IMR-90 (cell line): ENCODE measurements around the gene DNAJC3. TPM values are rescaled to one million over a fixed set of nuclear protein-coding genes. Genes with fewer than 3 reads are reported as not detected.

Experiments used
- ATAC-seq: fragments of 200-7000 bp; cut with Tn5 transposase; 2 replicates; pipeline ENCODE4 v1.9.1; 2020; ENCODE audit warnings: low read depth, mild to moderate bottlenecking, moderate library complexity
- BruUV-seq: library from RNA; stranded (reverse); fragments of 400-500 nt; replicated peaks from 2 replicates; lab custom pipeline; 2021; lab: Mats Ljungman, UMichigan
- CTCF ChIA-PET: fragments of 300-600 bp; formaldehyde crosslinking; extraction: SDS; loops from one replicate; lab custom pipeline; 2021; ENCODE audit warnings: antibody characterized with exemption; lab: Yijun Ruan, JAX
- POLR2A ChIA-PET: fragments of 300-600 bp; sonication (Branson Sonifier 250); formaldehyde crosslinking; loops from one replicate; lab custom pipeline; 2022; ENCODE audit warnings: antibody characterized with exemption; ENCODE audit not compliant: unreplicated experiment; lab: Charles Lee
- DNase-seq: peaks from one replicate; pipeline ENCODE4 v3.0.0; 2013
- H2AFZ ChIP-seq: replicated peaks from 2 replicates; pipeline ENCODE3; 2013; ENCODE audit warnings: low read length, mild to moderate bottlenecking; ENCODE audit not compliant: poor library complexity
- H2AK5ac ChIP-seq: 2 replicates; pipeline ENCODE4 v1.6.1; 2013; ENCODE audit warnings: low read depth, low read length, inconsistent platforms
- H2AK9ac ChIP-seq: replicated peaks from 2 replicates; pipeline ENCODE3; 2013; ENCODE audit warnings: mild to moderate bottlenecking, low read depth, low read length, moderate library complexity; ENCODE audit not compliant: poor library complexity
- H2BK120ac ChIP-seq: 2 replicates; pipeline ENCODE4 v1.6.1; 2013; ENCODE audit warnings: low read depth, low read length, inconsistent platforms
- H2BK15ac ChIP-seq: 3 replicates; pipeline ENCODE4 v1.6.1; 2013; ENCODE audit warnings: low read depth, low read length, inconsistent platforms
- H2BK20ac ChIP-seq: 2 replicates; pipeline ENCODE4 v1.6.1; 2013; ENCODE audit warnings: low read depth, mild to moderate bottlenecking, inconsistent platforms, low read length, moderate library complexity
- H2BK5ac ChIP-seq: 2 replicates; pipeline ENCODE4 v1.6.1; 2013; ENCODE audit warnings: mild to moderate bottlenecking, low read depth, low read length, inconsistent platforms; ENCODE audit not compliant: poor library complexity, severe bottlenecking
- H3K14ac ChIP-seq: replicated peaks from 2 replicates; pipeline ENCODE4 v1.6.1; 2013; ENCODE audit warnings: low read depth, low read length, inconsistent platforms
- H3K18ac ChIP-seq: 2 replicates; pipeline ENCODE4 v1.6.1; 2013; ENCODE audit warnings: low read depth, low read length, control low read depth
- H3K23ac ChIP-seq: 2 replicates; pipeline ENCODE4 v1.6.1; 2013; ENCODE audit warnings: low read depth, low read length, inconsistent platforms
- H3K27ac ChIP-seq: 2 replicates; pipeline ENCODE4 v1.5.1; 2013; ENCODE audit warnings: mild to moderate bottlenecking, control low read depth, low read length; ENCODE audit not compliant: insufficient read depth
- H3K27me3 ChIP-seq: 2 replicates; pipeline ENCODE4 v1.6.1; 2013; ENCODE audit warnings: low read length; ENCODE audit not compliant: control insufficient read depth, insufficient read depth
- H3K36me3 ChIP-seq: 2 replicates; pipeline ENCODE4 v1.6.1; 2013; ENCODE audit warnings: low read length, mixed read lengths; ENCODE audit not compliant: control insufficient read depth, insufficient read depth
- H3K4ac ChIP-seq: 2 replicates; pipeline ENCODE4 v1.6.1; 2013; ENCODE audit warnings: low read depth, low read length, inconsistent platforms
- H3K4me1 ChIP-seq: 2 replicates; pipeline ENCODE4 v1.6.1; 2013; ENCODE audit warnings: low read length, mixed read lengths; ENCODE audit not compliant: control insufficient read depth, insufficient read depth
- H3K4me2 ChIP-seq: 2 replicates; pipeline ENCODE4 v1.6.1; 2013; ENCODE audit warnings: low read depth, mild to moderate bottlenecking, control low read depth, low read length, moderate library complexity
- H3K4me3 ChIP-seq: 2 replicates; pipeline ENCODE4 v1.5.1; 2013; ENCODE audit warnings: low read depth, mild to moderate bottlenecking, control low read depth, low read length, moderate library complexity; ENCODE audit not compliant: insufficient read depth
- H3K56ac ChIP-seq: 2 replicates; pipeline ENCODE4 v1.6.1; 2013; ENCODE audit warnings: low read length, inconsistent platforms; ENCODE audit not compliant: insufficient read depth; ENCODE audit errors: extremely low read depth
- H3K79me1 ChIP-seq, 2 experiments: 2 replicates each; pipeline ENCODE4 v1.6.1; 2013; ENCODE audit warnings: low read length in 2 of 2, inconsistent platforms in 1 of 2, low read depth in 1 of 2
- H3K9ac ChIP-seq: 2 replicates; pipeline ENCODE4 v1.6.1; 2013; ENCODE audit warnings: low read depth, low read length, control low read depth
- H3K9me1 ChIP-seq: 2 replicates; pipeline ENCODE4 v1.6.1; 2013; ENCODE audit warnings: low read length, inconsistent platforms; ENCODE audit not compliant: insufficient read depth
- H3K9me3 ChIP-seq: 2 replicates; pipeline ENCODE4 v1.6.1; 2013; ENCODE audit warnings: low read length; ENCODE audit not compliant: control insufficient read depth, insufficient read depth
- H4K20me1 ChIP-seq: 2 replicates; pipeline ENCODE4 v1.6.1; 2013; ENCODE audit warnings: low read length, inconsistent platforms; ENCODE audit not compliant: insufficient read depth
- H4K5ac ChIP-seq: 2 replicates; pipeline ENCODE4 v1.6.1; 2013; ENCODE audit warnings: mild to moderate bottlenecking, low read depth, low read length, control low read depth
- H4K8ac ChIP-seq, 2 experiments: 2 replicates each; pipeline ENCODE4 v1.6.1; 2013; ENCODE audit warnings: low read depth in 2 of 2, low read length in 2 of 2, control low read depth in 1 of 2, inconsistent platforms in 1 of 2
- H4K91ac ChIP-seq: 2 replicates; pipeline ENCODE4 v1.6.1; 2013; ENCODE audit warnings: low read depth, low read length, inconsistent platforms; ENCODE audit not compliant: insufficient read depth
- CHD1 ChIP-seq: IDR thresholded peaks from 2 replicates; pipeline ENCODE4 v1.6.1; 2012; ENCODE audit warnings: low read depth, low read length, improper control_type of control experiment
- FOS ChIP-seq: fragments of 150-350 bp; IDR thresholded peaks from 2 replicates; pipeline ENCODE4 v1.6.1; 2016; ENCODE audit warnings: low read depth, low read length
- MAZ ChIP-seq: IDR thresholded peaks from 2 replicates; pipeline ENCODE4 v1.6.1; 2012; ENCODE audit warnings: low read depth, mild to moderate bottlenecking, low read length, improper control_type of control experiment, moderate library complexity, borderline replicate concordance
- MXI1 ChIP-seq: IDR thresholded peaks from 2 replicates; pipeline ENCODE4 v1.6.1; 2012; ENCODE audit warnings: low read depth, mild to moderate bottlenecking, low read length, moderate library complexity, borderline replicate concordance
- NFE2L2 ChIP-seq: fragments of 150-350 bp; IDR thresholded peaks from 2 replicates; pipeline ENCODE4 v1.6.1; 2016; ENCODE audit warnings: low read depth, mild to moderate bottlenecking, low read length
- RFX5 ChIP-seq: IDR thresholded peaks from 2 replicates; pipeline ENCODE4 v1.8.0; 2012; ENCODE audit warnings: low read depth, mild to moderate bottlenecking, low read length, moderate library complexity
- SMC3 ChIP-seq: fragments of 150-350 bp; IDR thresholded peaks from 2 replicates; pipeline ENCODE4 v1.6.1; 2016; ENCODE audit warnings: low read depth, mild to moderate bottlenecking, antibody characterized with exemption, low read length, moderate library complexity
- WGBS, 2 experiments: methylation state at CpG; one replicate each; pipeline versions ENCODE4 v1.1.5 to v1.1.7; 2013; ENCODE audit warnings: missing lambda C conversion rate in 2 of 2; ENCODE audit not compliant: insufficient read length in 1 of 2; ENCODE audit errors: extremely low coverage in 2 of 2; 5-methylcytosine and 5-hydroxymethylcytosine counted together
- dilution Hi-C: fragments of 300-500 bp; cut with HindIII; formaldehyde crosslinking; loops from one replicate; pipeline ENCODE4 v1.14.3; 2018; ENCODE audit warnings: low sequenced_read_pairs; ENCODE audit not compliant: unreplicated experiment
- in situ Hi-C: fragments of 300-500 bp; cut with MboI; formaldehyde crosslinking; loops from 3 replicates; pipeline ENCODE4 v1.14.3; 2019; ENCODE audit warnings: low sequenced_read_pairs, inconsistent platforms, mixed read lengths
- intact Hi-C: fragments of 100-400 bp; cut with micrococcal nuclease; formaldehyde crosslinking; loops from 2 replicates; pipeline ENCODE4 v1.10.0; 2022
- polyA plus RNA-seq, 3 experiments: library from polyadenylated mRNA; depleted of rRNA; stranded (reverse); fragments of >200 nt; gene quantifications; 2 replicates each; pipeline ENCODE4 v1.2.3, GENCODE V29; 2012; ENCODE audit warnings: low replicate concordance in 1 of 3
- total RNA-seq: library from RNA; depleted of rRNA; stranded (reverse); fragments of >200 nt; gene quantifications from 2 replicates; pipeline ENCODE4 v1.2.3, GENCODE V29; 2012
- TF ChIP-seq, protein P1 (sequence below): fragments of 150-350 bp; IDR thresholded peaks from 2 replicates; pipeline ENCODE4 v1.6.1; 2016; ENCODE audit warnings: low read depth, mild to moderate bottlenecking, low read length, moderate library complexity, borderline replicate concordance

The DNAJC3 gene
- total and polyA plus RNA-seq, 2 of the 4 experiments (the other 2 are of a cell fraction), result 10.7 to 28.5 TPM

DNA sequence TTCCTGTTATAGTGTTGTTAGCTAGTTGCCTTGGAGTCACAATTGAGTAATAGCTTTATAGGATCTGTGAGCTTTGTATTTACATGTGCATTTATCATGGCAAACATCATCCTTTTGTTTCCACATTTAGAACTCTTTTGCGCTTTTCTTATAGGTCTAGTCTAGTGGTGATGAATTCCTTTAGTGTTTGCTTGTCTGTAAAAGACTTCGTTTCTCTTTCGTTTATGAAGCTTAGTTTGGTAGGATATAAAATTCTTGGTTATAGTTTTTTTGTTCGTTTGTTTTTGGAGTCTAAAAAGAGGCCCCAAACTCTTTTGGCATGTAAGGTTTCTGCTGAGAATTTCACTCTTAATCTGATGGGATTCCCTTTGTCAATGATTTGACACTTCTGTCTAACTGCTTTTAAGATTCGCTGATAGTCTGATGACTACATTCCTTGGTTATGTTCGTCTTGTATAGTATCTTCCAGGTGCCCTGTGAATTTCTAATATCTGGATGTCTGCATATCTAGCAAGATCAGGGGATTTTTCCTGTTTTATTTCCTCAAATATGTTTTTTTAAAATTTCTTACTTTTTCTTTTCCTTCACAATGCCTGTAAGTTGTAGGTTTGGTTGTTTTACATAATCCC lies 20.2 kb downstream of the DNAJC3 start:
- H3K9ac ChIP-seq, result no peak overlapping the region
- DNase-seq (no peak), ATAC-seq (no peak)
- peaks cover 2% of the 10 kb centered on the region; the same call in 1 of the 2 replicates for H3K4me1 ChIP-seq
- H3K4ac ChIP-seq, result no peak overlapping the region
- H3K36me3 ChIP-seq, result no peaks in the 10 kb centered on the region
- H3K14ac ChIP-seq, result no peak overlapping the region
- H2AK5ac ChIP-seq, result no peak overlapping the region
- no peaks in the 10 kb centered on the region for H3K27me3 ChIP-seq
- H4K91ac ChIP-seq, result no peak overlapping the region
- intact Hi-C loops, result no loop called here
- dilution Hi-C loops, result no loop called here
- H3K79me1 ChIP-seq, result peaks cover 17 to 35% of the 10 kb centered on the region in 2 experiments
- peaks cover 5% of the 10 kb centered on the region for H3K9me1 ChIP-seq
- H3K23ac ChIP-seq, result no peak overlapping the region
- no TSS peak for BruUV-seq
- H2BK15ac ChIP-seq, result no peak overlapping the region
- ChIA-PET CTCF (no interaction called here), POLR2A (interaction anchor here (0.7 kb wide), 1 partner anchor 20 kb away, joined by 6 read pairs; the partner anchor contains the start of gene DNAJC3)
- in situ Hi-C loops, result no loop called here
- H4K5ac ChIP-seq, result no peak overlapping the region
- no peak overlapping the region for H2AK9ac ChIP-seq
- no peak overlapping the region for H2BK20ac ChIP-seq
- H2BK5ac ChIP-seq, result no peak overlapping the region
- no peak overlapping the region for H2AFZ ChIP-seq
- no peak overlapping the region for H3K56ac ChIP-seq
- H3K18ac ChIP-seq, result no peak overlapping the region
- no CpG with 5 or more reads among the region's 6 CpGs for WGBS, 2 experiments
- H3K27ac ChIP-seq, result no peak overlapping the region
- no peaks in the 10 kb centered on the region for H3K9me3 ChIP-seq
- no peak overlapping the region for H4K8ac ChIP-seq
- no peak overlapping the region for H2BK120ac ChIP-seq
- H3K4me3 ChIP-seq, result no peak overlapping the region
- peaks cover 36% of the 10 kb centered on the region for H4K20me1 ChIP-seq
- TF ChIP-seq MXI1 (no peak), SMC3 (no peak), CHD1 (no peak), RFX5 (no peak), FOS (no peak), MAZ (no peak), NFE2L2 (no peak)
- TF ChIP-seq, protein P1, sequence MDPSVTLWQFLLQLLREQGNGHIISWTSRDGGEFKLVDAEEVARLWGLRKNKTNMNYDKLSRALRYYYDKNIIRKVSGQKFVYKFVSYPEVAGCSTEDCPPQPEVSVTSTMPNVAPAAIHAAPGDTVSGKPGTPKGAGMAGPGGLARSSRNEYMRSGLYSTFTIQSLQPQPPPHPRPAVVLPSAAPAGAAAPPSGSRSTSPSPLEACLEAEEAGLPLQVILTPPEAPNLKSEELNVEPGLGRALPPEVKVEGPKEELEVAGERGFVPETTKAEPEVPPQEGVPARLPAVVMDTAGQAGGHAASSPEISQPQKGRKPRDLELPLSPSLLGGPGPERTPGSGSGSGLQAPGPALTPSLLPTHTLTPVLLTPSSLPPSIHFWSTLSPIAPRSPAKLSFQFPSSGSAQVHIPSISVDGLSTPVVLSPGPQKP, result no peak
- no peak overlapping the region for H3K4me2 ChIP-seq
